H1 (cell line): Measurements from ENCODE around the gene AGPAT2. TPM values are rescaled to one million over a fixed set of nuclear protein-coding genes. Genes with fewer than 3 reads are reported as not detected.

Experiments
- EZH2 ChIP-seq: fragments of 200-600 bp; sonication (generic); IDR thresholded peaks from 2 replicates; pipeline ENCODE4 v1.7.1; 2012; ENCODE audit warnings: low read depth, mild to moderate bottlenecking, moderate library complexity, low read length, inconsistent platforms; ENCODE audit not compliant: severe bottlenecking
- JUN ChIP-seq: IDR thresholded peaks from 2 replicates; pipeline ENCODE4 v1.6.1; 2011; ENCODE audit warnings: low read depth, mild to moderate bottlenecking, improper control_type of control experiment, low read length
- KDM4A ChIP-seq: IDR thresholded peaks from one replicate; pipeline ENCODE4 v1.7.1; 2012; ENCODE audit warnings: low read depth, mild to moderate bottlenecking, moderate library complexity, low read length, inconsistent platforms; ENCODE audit not compliant: severe bottlenecking
- RXRA ChIP-seq: IDR thresholded peaks from 2 replicates; pipeline ENCODE4 v1.6.1; 2011; ENCODE audit warnings: low read depth, mild to moderate bottlenecking, low read length, moderate library complexity; ENCODE audit not compliant: insufficient read depth
- SP4 ChIP-seq: IDR thresholded peaks from 2 replicates; pipeline ENCODE4 v1.6.1; 2012; ENCODE audit warnings: low read length, inconsistent platforms
- SUZ12 ChIP-seq: fragments of 200-600 bp; sonication (generic); IDR thresholded peaks from 2 replicates; pipeline ENCODE4 v1.6.1; 2012; ENCODE audit warnings: mild to moderate bottlenecking, inconsistent platforms, low read length, moderate library complexity, mixed read lengths
- TAF1 ChIP-seq: IDR thresholded peaks from 2 replicates; pipeline ENCODE4 v1.6.1; 2011; ENCODE audit warnings: mild to moderate bottlenecking, low read depth, low read length
- polyA plus RNA-seq, 7 experiments: library from polyadenylated mRNA; depleted of rRNA in 3 of 7; stranded (reverse) in 5 of 7; unstranded in 2 of 7; fragments of >200 nt in 5 of 7; fragments of 200-250 nt in 2 of 7; gene quantifications; 1 replicate in 5 of 7; 2 replicates in 1 of 7; 4 replicates in 1 of 7; pipeline versions ENCODE4 v1.2.1 to v1.2.3, GENCODE V29; 2011 to 2013; ENCODE audit warnings: missing spikeins in 2 of 7, mixed read lengths in 2 of 7
- total RNA-seq: library from RNA; stranded (reverse); fragmentation: NEBNext Ultra II Directional; extraction: Animal tissue kit (Norgen Biotek cat#: 25700); gene quantifications from 2 replicates; pipeline ENCODE4 v1.2.1, GENCODE V29; 2021

AGPAT2 gene
- total and polyA plus RNA-seq, 2 of the 8 experiments (the other 6 are each of a cell fraction or from before 2014, with no cell fraction given), result 31.6 to 37.6 TPM

GRCh38 chr9:136646827-136647711 is 40.2 kb downstream of the AGPAT2 start (continued):
- TF ChIP-seq KDM4A (no peak), TAF1 (no peak), JUN (no peak), RXRA (no peak), EZH2 (no peak), SUZ12 (no peak), SP4 (no peak)
- TF ChIP-seq, all 59 proteins: peak for 0
